Prostate gland (tissue), 2 donors: ENCODE data around the gene VAV3. TPM values are rescaled to one million over a fixed set of nuclear protein-coding genes. Genes with fewer than 3 reads are reported as not detected.
A peak's percentile ranks its signal among the peaks of the same experiment; 100 is the strongest.

Experiments
- DNase-seq: peaks from one replicate; pipeline ENCODE4 v3.0.0-alpha.2; 2019; ENCODE audit warnings: low spot score
- H3K27ac ChIP-seq, 2 donors: fragments of 200-600 bp; sonication (generic); 2 replicates each; pipeline ENCODE4 v1.5.1; 2017 to 2019
- H3K27me3 ChIP-seq: fragments of 200-600 bp; sonication (generic); replicated peaks from 2 replicates; pipeline ENCODE4 v1.5.1; 2019; ENCODE audit not compliant: insufficient read depth
- H3K36me3 ChIP-seq, 2 donors: fragments of 200-600 bp; sonication (generic); 1 replicate in 1 of 2; 2 replicates in 1 of 2; pipeline versions ENCODE4 v1.5.1 to v1.8.1; 2017 to 2019
- H3K4me1 ChIP-seq: fragments of 200-600 bp; sonication (generic); replicated peaks from 2 replicates; pipeline ENCODE4 v1.5.1; 2019
- H3K4me3 ChIP-seq, 2 donors: fragments of 200-600 bp; sonication (generic); 2 replicates each; pipeline ENCODE4 v1.5.1; 2017 to 2019
- H3K9me3 ChIP-seq: fragments of 200-600 bp; sonication (generic); 2 replicates; pipeline ENCODE4 v1.5.1; 2017
- CTCF ChIP-seq, 4 experiments: fragments of 200-600 bp in 2 of 4; fragments of 450-650 bp in 2 of 4; sonication (generic) in 2 of 4; IDR thresholded peaks; 1 replicate in 3 of 4; 2 replicates in 1 of 4; pipeline ENCODE4 v1.5.1; 2016 to 2019; ENCODE audit warnings: antibody characterized with exemption in 4 of 4, mild to moderate bottlenecking in 2 of 4, moderate library complexity in 2 of 4
- POLR2A ChIP-seq: fragments of 450-650 bp; IDR thresholded peaks from one replicate; pipeline ENCODE4 v1.6.1; 2016; ENCODE audit warnings: antibody characterized with exemption, mild to moderate bottlenecking
- POLR2AphosphoS5 ChIP-seq: sonication (generic); formaldehyde crosslinking; IDR thresholded peaks from one replicate; pipeline ENCODE4 v1.6.1; 2017; ENCODE audit warnings: antibody characterized with exemption
- WGBS: methylation state at CpG from one replicate; pipeline ENCODE4 v1.1.5; 2018; 5-methylcytosine and 5-hydroxymethylcytosine counted together
- intact Hi-C: fragments of 100-400 bp; cut with DNase I; formaldehyde crosslinking; loops from one replicate; pipeline ENCODE4 v1.14.2; 2022
- total RNA-seq, 2 donors: library from RNA; depleted of rRNA; stranded (reverse); fragments of >200 nt; gene quantifications; one replicate each; pipeline ENCODE4 v1.1.0, GENCODE V29; 2016

Gene VAV3
- total RNA-seq, 2 donors from 2014 or later: 14.5 TPM

- Histone ChIP-seq H3K4me1 (peaks cover 3% of the 10 kb centered on the region), H3K9me3 (no peaks in the 10 kb centered on the region), H3K4me3 (no peak overlapping the region), H3K27me3 (no peaks in the 10 kb centered on the region), H3K36me3 (no peaks in the 10 kb centered on the region), H3K27ac (peak overlapping the region in 1 of 2 donors; percentile 29)
- no peak for DNase-seq
- TF ChIP-seq POLR2A (no peak), POLR2AphosphoS5 (no peak), CTCF (IDR thresholded peaks at IDR 0.05) (no peak)
- intact Hi-C loops: loop anchor here (10.0 kb wide), 1 partner anchor 214 kb away; no protein-coding TSS in a partner anchor
- 72% methylated on average over 12 of the region's 12 CpGs for WGBS
Measured at GRCh38 chr1:107531065-107531908, 433.7 kb downstream of the VAV3 start.

GRCh38 chr1:107530543-107530942 is 434.4 kb downstream of the VAV3 start:
- WGBS: 16% methylated on average over 6 of the region's 6 CpGs
- Histone ChIP-seq H3K4me1 (no peaks in the 10 kb centered on the region), H3K36me3 (no peaks in the 10 kb centered on the region), H3K27me3 (no peaks in the 10 kb centered on the region), H3K4me3 (no peak overlapping the region), H3K9me3 (no peaks in the 10 kb centered on the region), H3K27ac (peak overlapping the region in 1 of 2 donors; percentile 29)
- intact Hi-C loops: loop anchor here (10.0 kb wide), 1 partner anchor 214 kb away; no protein-coding TSS in a partner anchor
- TF ChIP-seq POLR2A (no peak), POLR2AphosphoS5 (peak; percentile 93)
- DNase-seq: peak; percentile 89

- H3K4me3 ChIP-seq: no peak overlapping the region
- H3K4me1 ChIP-seq: no peaks in the 10 kb centered on the region
- DNase-seq: peak; percentile 68
- TF ChIP-seq POLR2A: no peak
- TF ChIP-seq POLR2AphosphoS5: peak; percentile 71
- TF ChIP-seq CTCF (IDR thresholded peaks at IDR 0.05): peak in 3 of 4 experiments; percentile 75 to 87 (median 82)
- H3K27me3 ChIP-seq: no peaks in the 10 kb centered on the region
- peak overlapping the region; percentile 8 to 29 for H3K27ac ChIP-seq
- no peaks in the 10 kb centered on the region for H3K9me3 ChIP-seq
- intact Hi-C loops: loop anchor here (5.0 to 10.0 kb wide), 2 partner anchors 215 to 472 kb away; partner anchors contain the start of gene PRMT6
- H3K36me3 ChIP-seq: no peaks in the 10 kb centered on the region
- 14% methylated on average over 6 of the region's 6 CpGs for WGBS
Measured at GRCh38 chr1:107529511-107530149, 435.4 kb downstream of the VAV3 start.

GRCh38 chr1:107526524-107527198 is 438.3 kb downstream of the VAV3 start:
- Histone ChIP-seq H3K27me3 (no peaks in the 10 kb centered on the region), H3K36me3 (no peaks in the 10 kb centered on the region), H3K27ac (no peak overlapping the region), H3K4me3 (no peak overlapping the region), H3K9me3 (no peaks in the 10 kb centered on the region), H3K4me1 (no peaks in the 10 kb centered on the region)
- intact Hi-C loops: loop anchor here (5.0 kb wide), 1 partner anchor 469 kb away; the partner anchor contains the start of gene PRMT6
- DNase-seq: no peak
- no peak for TF ChIP-seq CTCF (IDR thresholded peaks at IDR 0.05)
- no peak for TF ChIP-seq POLR2A
- no peak for TF ChIP-seq POLR2AphosphoS5
- WGBS: 49% methylated on average over 2 of the region's 2 CpGs

GRCh38 chr1:107525961-107526360 is 439.0 kb downstream of the VAV3 start:
- no peak overlapping the region for H3K4me3 ChIP-seq
- H3K36me3 ChIP-seq: no peaks in the 10 kb centered on the region
- H3K4me1 ChIP-seq: no peaks in the 10 kb centered on the region
- WGBS: 96% methylated on average over 2 of the region's 2 CpGs
- no peak overlapping the region for H3K27ac ChIP-seq
- no peaks in the 10 kb centered on the region for H3K27me3 ChIP-seq
- TF ChIP-seq POLR2AphosphoS5 (no peak), POLR2A (no peak), CTCF (IDR thresholded peaks at IDR 0.05) (no peak)
- no peak for DNase-seq
- intact Hi-C loops: loop anchor here (5.0 kb wide), 1 partner anchor 469 kb away; the partner anchor contains the start of gene PRMT6
- H3K9me3 ChIP-seq: no peaks in the 10 kb centered on the region
